HEK293T (cell line): Measurements from ENCODE around the gene HIVEP3.

Experiments used
- BHLHE40 ChIP-seq: fragments of 450-650 bp; IDR thresholded peaks from 2 replicates; pipeline ENCODE4 v1.6.1; 2016; ENCODE audit warnings: mild to moderate bottlenecking, moderate library complexity, borderline replicate concordance
- CTBP1 ChIP-seq: fragments of 450-650 bp; IDR thresholded peaks from 2 replicates; pipeline ENCODE4 v1.6.1; 2016; ENCODE audit warnings: borderline replicate concordance
- FOXA1 ChIP-seq: fragments of 450-650 bp; IDR thresholded peaks from 2 replicates; pipeline ENCODE4 v1.6.1; 2016; ENCODE audit warnings: mild to moderate bottlenecking
- FOXK2 ChIP-seq: fragments of 450-650 bp; IDR thresholded peaks from 2 replicates; pipeline ENCODE4 v1.6.1; 2016; ENCODE audit warnings: mild to moderate bottlenecking
- FOXM1 ChIP-seq: fragments of 450-650 bp; IDR thresholded peaks from 2 replicates; pipeline ENCODE4 v1.6.1; 2017; ENCODE audit warnings: mild to moderate bottlenecking, borderline replicate concordance
- HDGF ChIP-seq: fragments of 450-650 bp; IDR thresholded peaks from 2 replicates; pipeline ENCODE4 v1.6.1; 2017; ENCODE audit warnings: antibody characterized with exemption, borderline replicate concordance
- SP1 ChIP-seq: fragments of 450-650 bp; IDR thresholded peaks from 2 replicates; pipeline ENCODE4 v1.6.1; 2017
- SUZ12 ChIP-seq: fragments of 450-650 bp; IDR thresholded peaks from 2 replicates; pipeline ENCODE4 v1.6.1; 2016; ENCODE audit warnings: mild to moderate bottlenecking
- TARDBP ChIP-seq: fragments of 450-650 bp; IDR thresholded peaks from 2 replicates; pipeline ENCODE4 v1.6.1; 2016

DNA sequence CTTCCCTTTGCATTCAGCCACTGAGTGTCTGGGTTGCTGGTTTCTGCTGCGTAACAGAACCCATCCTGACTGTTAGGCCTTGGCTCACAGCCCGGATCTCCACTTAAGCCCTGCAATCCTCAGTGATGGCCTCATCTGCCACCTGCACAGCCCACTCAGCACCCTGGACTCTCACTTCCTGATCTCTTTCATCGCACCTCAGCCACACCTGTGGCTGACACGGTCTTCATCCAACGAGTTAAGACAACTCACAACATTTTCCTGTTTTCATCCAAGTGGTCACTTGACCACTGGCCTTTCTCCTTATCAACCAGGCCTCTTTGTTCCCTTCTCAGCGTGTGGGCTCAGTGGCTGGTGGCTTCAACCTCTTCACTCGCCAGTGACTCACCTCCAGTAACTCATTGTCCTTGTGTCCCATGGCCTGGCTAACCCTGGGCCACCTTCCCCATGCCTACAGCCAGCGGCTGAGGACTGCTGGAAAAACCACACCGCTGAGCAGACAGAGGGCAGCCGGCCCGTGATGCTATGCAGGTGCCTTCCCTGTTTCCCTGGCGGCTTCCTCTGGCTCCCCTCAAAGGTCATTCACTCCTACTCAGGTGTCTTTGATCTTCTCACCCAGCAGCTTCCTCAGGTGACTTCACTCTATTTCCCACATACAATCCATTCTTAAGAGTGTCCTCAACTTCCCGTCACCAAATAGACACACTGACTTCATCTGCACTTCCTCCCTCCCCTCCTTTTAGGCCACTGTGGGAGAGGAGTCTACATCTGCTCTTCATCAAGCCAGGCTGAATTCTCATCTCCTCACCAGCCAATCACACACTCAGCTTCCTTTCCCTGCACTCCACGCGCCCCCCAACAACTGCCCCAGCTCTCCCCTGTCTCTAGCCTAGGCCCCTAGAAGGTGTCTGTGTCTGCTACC lies 414.3 kb downstream of the HIVEP3 start:
- TF ChIP-seq CTBP1: no peak
- no peak for TF ChIP-seq FOXK2
- TF ChIP-seq FOXM1: no peak
- TF ChIP-seq SP1: no peak
- TF ChIP-seq SUZ12: no peak
- TF ChIP-seq BHLHE40: no peak
- TF ChIP-seq TARDBP: no peak
- no peak for TF ChIP-seq FOXA1
- TF ChIP-seq HDGF: no peak
